Epithelial cell of proximal tubule (primary cell): Measurements from ENCODE around the gene TMC3. TPM values are rescaled to one million over a fixed set of nuclear protein-coding genes. Genes with fewer than 3 reads are reported as not detected.

Experiments
- DNase-seq: peaks from one replicate; pipeline ENCODE4 v3.0.0-alpha.2; 2011; ENCODE audit warnings: low read depth
- H3K4me3 ChIP-seq: 2 replicates; pipeline ENCODE4 v1.5.1; 2011; ENCODE audit warnings: low read depth, mild to moderate bottlenecking, low read length
- total RNA-seq: library from RNA; depleted of rRNA; stranded (reverse); fragments of >200 nt; gene quantifications from 2 replicates; pipeline ENCODE4 v1.2.3, GENCODE V29; 2015
- TF ChIP-seq, protein P1 (sequence below): conservative IDR thresholded peaks from 2 replicates; pipeline ENCODE4 v1.5.1; 2012; ENCODE audit warnings: low read depth, mild to moderate bottlenecking, low read length

The TMC3 gene
- total RNA-seq, 1 donor from 2014 or later, result not detected

DNA sequence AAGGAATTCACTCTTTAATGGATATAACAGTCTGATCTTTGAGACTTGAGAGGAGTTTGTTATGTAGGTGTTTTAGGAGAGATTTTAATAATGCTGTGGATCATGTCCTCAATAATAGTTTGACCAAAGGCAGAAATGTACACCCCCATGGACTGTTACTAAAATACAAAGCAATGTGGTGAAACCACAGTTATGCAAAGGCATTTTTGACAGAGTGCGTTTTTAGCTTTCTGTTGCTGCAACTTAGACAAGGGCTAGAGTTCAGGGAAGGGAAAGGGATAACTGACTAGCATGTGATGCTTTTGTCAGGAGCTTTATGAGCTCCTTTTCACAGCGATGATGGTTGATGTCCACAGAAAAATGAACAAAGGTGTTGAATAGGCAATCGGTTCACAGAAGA lies 46.5 kb downstream of the TMC3 start:
- DNase-seq, result no peak
- no peak overlapping the region for H3K4me3 ChIP-seq
- TF ChIP-seq, protein P1, sequence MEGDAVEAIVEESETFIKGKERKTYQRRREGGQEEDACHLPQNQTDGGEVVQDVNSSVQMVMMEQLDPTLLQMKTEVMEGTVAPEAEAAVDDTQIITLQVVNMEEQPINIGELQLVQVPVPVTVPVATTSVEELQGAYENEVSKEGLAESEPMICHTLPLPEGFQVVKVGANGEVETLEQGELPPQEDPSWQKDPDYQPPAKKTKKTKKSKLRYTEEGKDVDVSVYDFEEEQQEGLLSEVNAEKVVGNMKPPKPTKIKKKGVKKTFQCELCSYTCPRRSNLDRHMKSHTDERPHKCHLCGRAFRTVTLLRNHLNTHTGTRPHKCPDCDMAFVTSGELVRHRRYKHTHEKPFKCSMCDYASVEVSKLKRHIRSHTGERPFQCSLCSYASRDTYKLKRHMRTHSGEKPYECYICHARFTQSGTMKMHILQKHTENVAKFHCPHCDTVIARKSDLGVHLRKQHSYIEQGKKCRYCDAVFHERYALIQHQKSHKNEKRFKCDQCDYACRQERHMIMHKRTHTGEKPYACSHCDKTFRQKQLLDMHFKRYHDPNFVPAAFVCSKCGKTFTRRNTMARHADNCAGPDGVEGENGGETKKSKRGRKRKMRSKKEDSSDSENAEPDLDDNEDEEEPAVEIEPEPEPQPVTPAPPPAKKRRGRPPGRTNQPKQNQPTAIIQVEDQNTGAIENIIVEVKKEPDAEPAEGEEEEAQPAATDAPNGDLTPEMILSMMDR, result no peak

GRCh38 chr15:81326466-81327212 lies 47.4 kb downstream of the TMC3 start:
- TF ChIP-seq, protein P1, result no peak
- DNase-seq, result no peak
- H3K4me3 ChIP-seq, result no peak overlapping the region

DNA sequence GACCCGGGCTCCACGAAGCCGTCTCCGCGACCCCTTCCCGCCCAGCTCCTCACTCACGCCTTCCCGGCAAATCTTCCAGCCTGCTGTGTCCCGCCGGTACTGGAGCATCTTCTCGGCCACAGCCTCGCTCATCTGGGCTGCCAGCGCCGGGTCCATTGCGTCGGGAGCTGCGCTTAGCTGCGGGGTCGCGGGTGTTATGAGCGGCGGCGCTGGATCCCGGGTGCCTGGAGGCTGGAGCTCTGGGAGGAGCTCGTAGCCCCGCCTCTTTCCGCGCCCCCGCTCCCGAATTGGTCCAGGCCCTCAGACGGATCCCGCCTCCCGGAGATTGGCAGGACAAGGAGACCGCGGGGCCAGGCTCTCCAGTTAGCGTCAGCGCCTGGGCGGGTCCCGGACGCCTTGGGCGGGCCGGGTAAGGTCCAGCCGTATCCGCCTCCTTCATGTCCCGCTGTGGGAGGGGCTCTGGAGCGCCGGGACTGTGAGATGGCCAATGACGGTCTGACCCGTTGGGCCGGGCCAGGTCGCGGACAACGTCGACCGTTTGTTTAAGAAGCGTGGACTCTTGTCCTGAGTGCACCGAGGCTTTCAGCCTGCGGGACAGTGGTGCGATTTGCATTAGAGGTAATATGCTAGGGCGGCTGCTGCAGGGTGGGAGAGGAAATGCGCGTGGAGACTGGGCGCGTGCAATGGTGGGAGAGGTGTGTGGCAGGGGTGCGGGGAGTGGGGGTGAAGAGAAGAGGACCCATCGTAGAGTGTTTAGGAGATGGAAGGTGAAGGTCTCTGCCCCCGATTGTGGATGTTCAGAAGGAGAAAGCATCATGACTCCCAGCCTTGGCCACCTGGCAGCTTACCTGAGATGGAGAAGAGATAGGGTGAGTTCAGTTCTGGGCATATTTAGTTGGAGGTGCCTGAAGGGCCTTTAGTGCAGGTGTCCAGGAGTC lies 49.8 kb downstream of the TMC3 start, which contains the start of gene STARD5:
Gene STARD5 (minus strand): TSS at position 198 of the 938 bp plus-strand sequence. CDS start 42 bp downstream, at position 156.
- TF ChIP-seq, protein P1, result no peak
- H3K4me3 ChIP-seq, result peak within 1 kb of the TSS; percentile 84
- DNase-seq, result peak; percentile 44

GRCh38 chr15:81323559-81323943 lies 50.5 kb downstream of the TMC3 start:
- no peak for DNase-seq
- peak overlapping the region; percentile 84 for H3K4me3 ChIP-seq
- TF ChIP-seq, protein P1, result no peak

DNA sequence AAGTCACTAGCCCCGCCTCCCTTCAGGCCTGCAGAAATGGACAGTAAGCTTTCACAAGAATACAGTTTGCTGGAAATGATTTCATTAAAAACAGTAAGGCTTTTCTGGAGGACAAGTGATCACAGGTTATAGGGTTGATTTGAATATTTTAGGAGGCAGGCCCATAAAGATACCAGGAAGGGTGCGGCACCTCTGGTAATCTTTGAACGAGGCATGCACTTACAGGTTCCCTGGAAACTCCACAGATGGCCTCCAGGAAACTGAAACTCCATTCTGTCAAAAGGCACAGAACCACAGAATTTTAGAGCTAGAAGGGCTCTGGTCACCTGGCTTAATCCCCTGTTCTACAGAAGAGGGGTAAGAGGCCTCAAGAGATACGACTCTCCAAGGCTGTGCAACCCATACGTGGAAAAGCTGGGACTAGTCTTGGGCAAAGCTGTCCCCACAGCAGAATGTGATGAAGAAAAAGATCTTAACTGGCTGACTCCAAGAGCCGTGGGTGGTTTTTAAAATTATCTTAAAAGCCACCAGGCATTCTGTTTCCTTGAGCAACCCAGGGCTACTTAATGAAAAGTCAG lies 51.2 kb downstream of the TMC3 start:
- no peak for DNase-seq
- H3K4me3 ChIP-seq, result no peak overlapping the region
- TF ChIP-seq, protein P1, result no peak

GRCh38 chr15:81321667-81322066 lies 52.3 kb downstream of the TMC3 start:
- no peak for DNase-seq
- TF ChIP-seq, protein P1, result no peak
- no peak overlapping the region for H3K4me3 ChIP-seq
